ENCODE data around the gene JAKMIP3.

The JAKMIP3 gene

GRCh38 chr10:132105302-132105995 lies 39.7 kb downstream of the JAKMIP3 start:
- TF ChIP-seq CTCF (IDR thresholded peaks at IDR 0.05; ENCODE audit: low read length, missing control alignments), result no peak
- no peak overlapping the region for H3K4me3 ChIP-seq (replicated peaks; ENCODE audit: low read depth, low read length)
- no peak for DNase-seq (ENCODE audit: low read depth)

DNA sequence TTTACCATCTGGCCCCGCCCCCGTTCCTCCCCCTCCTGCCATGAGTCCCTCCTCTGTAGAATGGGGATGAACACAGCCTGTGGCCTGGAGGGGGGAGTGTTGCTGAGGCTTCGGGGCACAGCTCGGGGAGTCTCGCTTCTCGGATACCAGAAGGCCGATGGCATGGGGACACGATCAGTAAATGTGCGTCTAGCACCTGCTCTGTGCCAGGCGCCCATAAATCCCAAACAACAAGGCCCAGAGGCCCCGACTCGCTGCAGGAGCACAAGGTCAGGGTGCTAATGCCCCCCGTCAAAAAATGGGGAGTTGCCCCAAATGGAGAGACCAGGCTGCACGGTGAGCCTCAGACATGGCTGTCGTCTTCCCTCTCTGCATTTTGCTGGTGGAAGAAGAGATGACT lies 40.7 kb downstream of the JAKMIP3 start:
- TF ChIP-seq CTCF (IDR thresholded peaks at IDR 0.05; ENCODE audit: low read length, missing control alignments), result no peak
- DNase-seq (ENCODE audit: low read depth), result no peak
- no peak overlapping the region for H3K4me3 ChIP-seq (replicated peaks; ENCODE audit: low read depth, low read length)

- TF ChIP-seq CTCF (IDR thresholded peaks at IDR 0.05; ENCODE audit: low read length, missing control alignments), result no peak
Measured at GRCh38 chr10:132107186-132107948, 41.6 kb downstream of the JAKMIP3 start.

GRCh38 chr10:132107949-132108877 lies 42.5 kb downstream of the JAKMIP3 start:
- H3K4me3 ChIP-seq (replicated peaks; ENCODE audit: low read depth, low read length), result no peak overlapping the region
- no peak for DNase-seq (ENCODE audit: low read depth)
- no peak for TF ChIP-seq CTCF (IDR thresholded peaks at IDR 0.05; ENCODE audit: low read length, missing control alignments)

More at GRCh38 chr10:132107186-132107948, 41.6 kb downstream of the JAKMIP3 start:
- no peak overlapping the region for H3K4me3 ChIP-seq (replicated peaks; ENCODE audit: low read depth, low read length)
- DNase-seq (ENCODE audit: low read depth), result no peak

DNA sequence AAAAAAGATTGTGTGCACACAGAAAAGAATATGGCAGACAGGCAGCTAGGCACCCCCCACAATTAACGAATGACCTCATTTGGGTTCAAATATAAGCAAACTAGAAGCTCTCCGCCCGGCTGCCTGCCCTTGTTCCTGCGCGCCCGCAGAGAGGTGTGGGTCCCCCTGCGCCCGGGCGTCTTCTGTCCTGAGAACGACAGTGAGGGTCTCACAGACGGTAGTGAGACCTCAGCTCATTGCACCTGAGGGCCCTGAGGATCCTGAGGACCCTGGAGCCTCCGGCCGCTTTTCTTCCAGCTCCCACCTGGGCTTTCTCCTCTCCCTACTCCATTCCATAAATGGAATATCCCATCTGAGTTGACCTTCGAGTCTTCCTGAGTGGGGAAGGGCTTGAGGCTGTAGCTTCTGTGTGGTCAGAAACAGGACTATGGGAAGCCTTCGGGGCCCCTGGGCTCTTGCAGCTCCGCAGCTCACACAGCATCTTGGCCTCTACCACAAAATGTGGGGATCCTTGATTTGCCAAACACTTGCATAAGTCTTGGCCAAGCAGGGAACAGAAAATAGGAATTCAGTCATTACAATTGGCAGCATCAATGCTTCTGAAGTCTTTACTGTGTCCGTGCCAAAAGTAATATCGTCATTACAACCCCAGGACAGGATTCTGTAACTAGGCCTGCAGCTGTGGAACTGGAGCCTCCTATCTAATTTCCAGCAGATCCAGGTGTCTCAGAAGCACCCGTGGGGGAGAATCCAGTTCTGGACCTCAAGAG lies 43.8 kb downstream of the JAKMIP3 start:
- no peak overlapping the region for H3K4me3 ChIP-seq (replicated peaks; ENCODE audit: low read depth, low read length)
- DNase-seq (ENCODE audit: low read depth), result peak; percentile 18
- no peak for TF ChIP-seq CTCF (IDR thresholded peaks at IDR 0.05; ENCODE audit: low read length, missing control alignments)

GRCh38 chr10:132110111-132110521 lies 44.4 kb downstream of the JAKMIP3 start:
- no peak for TF ChIP-seq CTCF (IDR thresholded peaks at IDR 0.05; ENCODE audit: low read length, missing control alignments)
- no peak for DNase-seq (ENCODE audit: low read depth)
- H3K4me3 ChIP-seq (replicated peaks; ENCODE audit: low read depth, low read length), result no peak overlapping the region
